ENCODE results near the gene ELK3. TPM values are rescaled to one million over a fixed set of nuclear protein-coding genes. Genes with fewer than 3 reads are reported as not detected.

The ELK3 gene
- total RNA-seq (2022) (0.45 and 0.77 TPM in 2 replicates), Bru-seq, nascent RNA (percentile 17 among the genes with signal in this experiment), BruChase-seq, experiment 1, labeled RNA remaining after a 2-hour chase (percentile 18 among the genes with signal in this experiment), BruChase-seq, experiment 2, labeled RNA remaining after a 6-hour chase (percentile 21 among the genes with signal in this experiment)
- long read RNA-seq, partial matches to known transcripts, result 0 of 1 reads
- long read RNA-seq, other reads (novel, unspliced or antisense), result 1 of 1 reads

GRCh38 chr12:96193725-96194575, at the start of gene ELK3:
Gene ELK3, plus strand, starts transcription at chr12:96194375.
- Mint-ChIP-seq H3K4me1 (ENCODE audit: low read depth, unreplicated experiment) (peaks cover 6% of the 10 kb centered on the region), H3K27me3 (ENCODE audit: insufficient read depth, unreplicated experiment) (peaks cover 19% of the 10 kb centered on the region), H3K4me3 (ENCODE audit: unreplicated experiment) (peak within 1 kb of the TSS; percentile 98), H3K9me3 (ENCODE audit: unreplicated experiment) (no peaks in the 10 kb centered on the region), H3K36me3 (ENCODE audit: insufficient read depth, unreplicated experiment) (peaks cover 12% of the 10 kb centered on the region), H3K27ac (ENCODE audit: unreplicated experiment) (peak within 1 kb of the TSS; percentile 40)
- intact Hi-C loops (cut with micrococcal nuclease; ENCODE audit: unreplicated experiment), result loop anchor here (2.0 to 5.0 kb wide), 2 partner anchors 21 to 42 kb away; no protein-coding TSS in a partner anchor
- no peaks in the 10 kb centered on the region; the same call in 1 of the 2 replicates for H3K4me1 ChIP-seq
- H3K4me3 ChIP-seq (ENCODE audit: low read depth, low read length), result peak within 1 kb of the TSS; percentile 45
- H3K36me3 ChIP-seq (ENCODE audit: control insufficient read depth, insufficient read depth, low read length), result no peaks in the 10 kb centered on the region
- H3K27me3 ChIP-seq (replicated peaks; ENCODE audit: control insufficient read depth, insufficient read depth, low read length), result peaks cover 2% of the 10 kb centered on the region; the same call in 1 of the 2 replicates
- CTCF ChIA-PET, result interaction anchor here (1.2 kb wide), 1 partner anchor 21 kb away, joined by 3 read pairs; no protein-coding TSS in a partner anchor
- H3K9me3 ChIP-seq, result no peaks in the 10 kb centered on the region
- BruUV-seq (replicated peaks), result no TSS peak
- peak in 1 of 2 experiments; percentile 50 for DNase-seq
- TF ChIP-seq CTCF (IDR thresholded peaks at IDR 0.05; ENCODE audit: insufficient read depth in 1 of 2, low read depth in 1 of 2, low read length in 1 of 2, severe bottlenecking in 1 of 2, unreplicated experiment in 1 of 2), result no peak
- POLR2A ChIA-PET, result no interaction called here

- no peak for TF ChIP-seq CTCF (IDR thresholded peaks at IDR 0.05; ENCODE audit: insufficient read depth in 1 of 2, low read depth in 1 of 2, low read length in 1 of 2, severe bottlenecking in 1 of 2, unreplicated experiment in 1 of 2)
- H3K9me3 ChIP-seq, result no peaks in the 10 kb centered on the region
- no peak for DNase-seq
- no TSS peak for BruUV-seq (replicated peaks)
- Mint-ChIP-seq H3K4me3 (ENCODE audit: unreplicated experiment) (no peak overlapping the region), H3K4me1 (ENCODE audit: low read depth, unreplicated experiment) (no peaks in the 10 kb centered on the region), H3K9me3 (ENCODE audit: unreplicated experiment) (no peaks in the 10 kb centered on the region), H3K27ac (ENCODE audit: unreplicated experiment) (no peak overlapping the region), H3K36me3 (ENCODE audit: insufficient read depth, unreplicated experiment) (peaks cover 6% of the 10 kb centered on the region), H3K27me3 (ENCODE audit: insufficient read depth, unreplicated experiment) (peaks cover 2% of the 10 kb centered on the region)
- H3K27me3 ChIP-seq (replicated peaks; ENCODE audit: control insufficient read depth, insufficient read depth, low read length), result no peaks in the 10 kb centered on the region
- intact Hi-C loops (cut with micrococcal nuclease; ENCODE audit: unreplicated experiment), result no loop called here
- CTCF ChIA-PET, result no interaction called here
- H3K4me1 ChIP-seq, result no peaks in the 10 kb centered on the region
- H3K36me3 ChIP-seq (ENCODE audit: control insufficient read depth, insufficient read depth, low read length), result no peaks in the 10 kb centered on the region
- no peak overlapping the region for H3K4me3 ChIP-seq (ENCODE audit: low read depth, low read length)
- POLR2A ChIA-PET, result no interaction called here
These were observed 47.4 kb upstream of the ELK3 start for GRCh38 chr12:96146747-96147146.

- no peak for TF ChIP-seq CTCF (IDR thresholded peaks at IDR 0.05; ENCODE audit: insufficient read depth in 1 of 2, low read depth in 1 of 2, low read length in 1 of 2, severe bottlenecking in 1 of 2, unreplicated experiment in 1 of 2)
- Histone ChIP-seq H3K4me3 (ENCODE audit: low read depth, low read length) (no peak overlapping the region), H3K9me3 (no peaks in the 10 kb centered on the region), H3K4me1 (no peaks in the 10 kb centered on the region), H3K27me3 (replicated peaks; ENCODE audit: control insufficient read depth, insufficient read depth, low read length) (no peaks in the 10 kb centered on the region), H3K36me3 (ENCODE audit: control insufficient read depth, insufficient read depth, low read length) (no peaks in the 10 kb centered on the region)
- H3K27me3 Mint-ChIP-seq (ENCODE audit: insufficient read depth, unreplicated experiment), result no peaks in the 10 kb centered on the region
- peaks cover 6% of the 10 kb centered on the region for H3K36me3 Mint-ChIP-seq (ENCODE audit: insufficient read depth, unreplicated experiment)
- intact Hi-C loops (cut with micrococcal nuclease; ENCODE audit: unreplicated experiment), result loop anchor here (5.0 kb wide), 1 partner anchor 42 kb away; the partner anchor contains the start of gene ELK3
- H3K4me3 Mint-ChIP-seq (ENCODE audit: unreplicated experiment), result no peak overlapping the region
- ChIA-PET POLR2A (no interaction called here), CTCF (no interaction called here)
- H3K4me1 Mint-ChIP-seq (ENCODE audit: low read depth, unreplicated experiment), result no peaks in the 10 kb centered on the region
- BruUV-seq (replicated peaks), result no TSS peak
- no peak for DNase-seq
- no peak overlapping the region for H3K27ac Mint-ChIP-seq (ENCODE audit: unreplicated experiment)
- H3K9me3 Mint-ChIP-seq (ENCODE audit: unreplicated experiment), result no peaks in the 10 kb centered on the region
These were observed 43.7 kb upstream of the ELK3 start for GRCh38 chr12:96150442-96150841.

All from Caco-2 (cell line).